Measurements from ENCODE around the gene PFKL. TPM values are rescaled to one million over a fixed set of nuclear protein-coding genes. Genes with fewer than 3 reads are reported as not detected.
A peak's percentile ranks its signal among the peaks of the same experiment; 100 is the strongest.

PFKL gene
- total and polyA plus RNA-seq, 2 donors (not counting 1 experiment from before 2014, with no cell fraction given), result 54.8 to 125 TPM

DNA sequence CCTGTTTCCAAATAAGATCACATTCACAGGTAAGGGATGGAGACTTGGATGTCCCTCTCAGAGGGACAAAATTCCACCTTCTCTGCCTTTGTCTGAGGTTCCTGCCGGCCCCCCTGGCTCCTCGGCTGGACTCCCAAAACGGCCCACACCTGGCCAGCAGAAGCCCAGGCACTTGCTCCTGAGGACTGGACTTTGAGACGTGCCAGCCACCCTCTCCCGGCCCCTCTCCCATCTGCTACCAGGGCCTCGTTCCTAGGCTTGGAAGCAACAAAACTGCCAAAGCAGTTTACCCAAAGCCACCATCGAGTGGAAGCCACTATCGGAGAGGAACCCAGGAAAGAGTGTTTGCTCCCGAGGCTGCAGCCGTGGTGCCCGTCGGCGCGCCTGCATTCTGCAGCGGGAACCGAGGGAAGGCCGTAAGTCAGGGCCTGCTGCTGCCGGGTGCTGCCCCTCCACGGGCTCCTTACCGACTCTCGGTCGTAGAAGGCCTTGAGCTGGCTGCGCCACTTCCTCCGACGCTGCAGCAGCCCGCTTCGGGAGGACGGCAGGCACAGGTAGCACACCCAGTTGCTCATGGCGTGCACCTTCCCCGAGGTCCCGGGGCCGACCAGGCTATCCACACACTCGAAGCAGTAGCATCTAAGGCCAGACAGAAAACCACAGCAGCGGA lies 41.7 kb upstream of the PFKL start:
- Histone ChIP-seq H4K20me1 (ENCODE audit: control insufficient read depth, extremely low read depth, insufficient read depth, low read length) (no peaks in the 10 kb centered on the region), H3K9ac (ENCODE audit: insufficient read depth, low read length) (no peak overlapping the region), H3K4me2 (ENCODE audit: extremely low read depth, insufficient read depth, low read length) (no peak overlapping the region), H3K36me3 (ENCODE audit: control insufficient read depth, insufficient read depth, low read length) (no peaks in the 10 kb centered on the region), H2AFZ (ENCODE audit: low read length) (no peak overlapping the region), H3K79me2 (ENCODE audit: control insufficient read depth, insufficient read depth, low read length) (no peaks in the 10 kb centered on the region), H3K4me3 (replicated peaks in 1 of 4; ENCODE audit: control extremely low read depth in 1 of 4, insufficient read depth in 1 of 4, low read depth in 3 of 4, low read length in 4 of 4) (no peak overlapping the region), H3K27me3 (ENCODE audit: control insufficient read depth, insufficient read depth, low read length) (peaks cover 4% of the 10 kb centered on the region), H3K9me3 (ENCODE audit: control insufficient read depth, insufficient read depth, low read depth, low read length) (no peaks in the 10 kb centered on the region), H3K4me1 (ENCODE audit: control insufficient read depth, extremely low read depth, insufficient read depth, low read length) (no peaks in the 10 kb centered on the region), H3K27ac (ENCODE audit: insufficient read depth, low read length) (no peak overlapping the region)
- TF ChIP-seq, protein P1, sequence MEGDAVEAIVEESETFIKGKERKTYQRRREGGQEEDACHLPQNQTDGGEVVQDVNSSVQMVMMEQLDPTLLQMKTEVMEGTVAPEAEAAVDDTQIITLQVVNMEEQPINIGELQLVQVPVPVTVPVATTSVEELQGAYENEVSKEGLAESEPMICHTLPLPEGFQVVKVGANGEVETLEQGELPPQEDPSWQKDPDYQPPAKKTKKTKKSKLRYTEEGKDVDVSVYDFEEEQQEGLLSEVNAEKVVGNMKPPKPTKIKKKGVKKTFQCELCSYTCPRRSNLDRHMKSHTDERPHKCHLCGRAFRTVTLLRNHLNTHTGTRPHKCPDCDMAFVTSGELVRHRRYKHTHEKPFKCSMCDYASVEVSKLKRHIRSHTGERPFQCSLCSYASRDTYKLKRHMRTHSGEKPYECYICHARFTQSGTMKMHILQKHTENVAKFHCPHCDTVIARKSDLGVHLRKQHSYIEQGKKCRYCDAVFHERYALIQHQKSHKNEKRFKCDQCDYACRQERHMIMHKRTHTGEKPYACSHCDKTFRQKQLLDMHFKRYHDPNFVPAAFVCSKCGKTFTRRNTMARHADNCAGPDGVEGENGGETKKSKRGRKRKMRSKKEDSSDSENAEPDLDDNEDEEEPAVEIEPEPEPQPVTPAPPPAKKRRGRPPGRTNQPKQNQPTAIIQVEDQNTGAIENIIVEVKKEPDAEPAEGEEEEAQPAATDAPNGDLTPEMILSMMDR (conservative IDR thresholded peaks at IDR 0.05 in 1 of 2, IDR thresholded peaks at IDR 0.05 in 1 of 2; ENCODE audit: low read depth in 1 of 2, low read length in 2 of 2), result no peak
- TF ChIP-seq EZH2 (IDR thresholded peaks at IDR 0.05; ENCODE audit: low read length, missing control alignments), result no peak
- DNase-seq (ENCODE audit: low read depth in 2 of 2), result no peak

DNA sequence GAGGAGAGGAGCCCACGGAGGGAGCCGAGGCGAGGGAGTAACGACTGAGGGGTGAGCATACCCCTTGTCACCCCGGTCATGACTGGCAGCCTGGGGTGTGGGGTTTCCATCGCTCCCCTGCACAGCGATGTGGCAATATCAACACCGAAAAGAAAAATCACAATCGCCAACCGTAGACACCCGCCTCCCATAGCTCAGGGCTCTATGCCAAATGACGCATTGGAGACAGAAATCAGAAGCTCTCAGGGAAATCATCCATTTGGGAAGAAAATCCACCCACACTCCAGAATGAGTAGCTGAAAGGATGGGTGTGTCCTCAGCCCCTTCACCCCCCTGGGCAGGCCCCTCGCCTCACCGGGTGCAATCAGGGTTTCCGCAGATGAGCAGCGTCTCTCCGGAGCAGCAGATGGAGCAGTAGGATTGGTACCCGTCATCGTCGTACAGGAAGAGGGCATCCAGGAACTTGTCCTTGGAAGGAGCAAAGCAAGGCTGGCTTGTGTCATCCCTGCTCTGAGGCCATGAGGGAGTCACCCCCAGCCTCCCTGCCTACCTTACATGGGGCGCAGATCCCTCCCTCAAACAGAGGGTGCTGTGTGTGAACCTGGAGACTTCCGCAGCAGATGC lies 40.7 kb upstream of the PFKL start:
- no peak overlapping the region for H3K4me3 ChIP-seq (replicated peaks in 1 of 4; ENCODE audit: control extremely low read depth in 1 of 4, insufficient read depth in 1 of 4, low read depth in 3 of 4, low read length in 4 of 4)
- H3K9me3 ChIP-seq (ENCODE audit: control insufficient read depth, insufficient read depth, low read depth, low read length), result no peaks in the 10 kb centered on the region
- no peak overlapping the region for H2AFZ ChIP-seq (ENCODE audit: low read length)
- H3K36me3 ChIP-seq (ENCODE audit: control insufficient read depth, insufficient read depth, low read length), result no peaks in the 10 kb centered on the region
- no peaks in the 10 kb centered on the region for H4K20me1 ChIP-seq (ENCODE audit: control insufficient read depth, extremely low read depth, insufficient read depth, low read length)
- H3K27me3 ChIP-seq (ENCODE audit: control insufficient read depth, insufficient read depth, low read length), result peaks cover 2% of the 10 kb centered on the region
- TF ChIP-seq EZH2 (IDR thresholded peaks at IDR 0.05; ENCODE audit: low read length, missing control alignments), result no peak
- TF ChIP-seq, protein P1 (conservative IDR thresholded peaks at IDR 0.05 in 1 of 2, IDR thresholded peaks at IDR 0.05 in 1 of 2; ENCODE audit: low read depth in 1 of 2, low read length in 2 of 2), result no peak
- H3K79me2 ChIP-seq (ENCODE audit: control insufficient read depth, insufficient read depth, low read length), result no peaks in the 10 kb centered on the region
- peak; percentile 8 to 23 for DNase-seq (ENCODE audit: low read depth in 2 of 2)
- no peak overlapping the region for H3K4me2 ChIP-seq (ENCODE audit: extremely low read depth, insufficient read depth, low read length)
- no peak overlapping the region for H3K9ac ChIP-seq (ENCODE audit: insufficient read depth, low read length)
- H3K27ac ChIP-seq (ENCODE audit: insufficient read depth, low read length), result no peak overlapping the region
- H3K4me1 ChIP-seq (ENCODE audit: control insufficient read depth, extremely low read depth, insufficient read depth, low read length), result no peaks in the 10 kb centered on the region

DNA sequence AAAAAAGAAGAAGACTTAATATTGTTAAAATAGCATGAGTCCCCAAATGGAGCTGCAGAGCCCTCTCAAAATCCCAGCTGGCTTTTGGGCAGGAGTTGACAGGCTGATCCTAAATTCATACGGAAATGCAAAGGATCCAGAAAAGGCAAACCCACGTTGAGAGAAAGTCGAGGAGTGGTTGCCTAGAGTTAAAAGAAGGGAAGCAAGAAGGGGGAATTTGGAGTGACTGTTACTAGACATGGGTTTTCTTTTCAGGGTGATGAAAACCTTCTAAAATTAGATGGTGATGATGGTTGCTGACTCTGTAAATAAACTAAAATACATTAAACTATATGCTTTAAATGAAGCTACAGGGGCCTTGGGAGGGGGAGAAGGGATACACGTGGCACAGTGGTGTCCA lies 39.8 kb upstream of the PFKL start:
- no peak for DNase-seq (ENCODE audit: low read depth in 2 of 2)
- TF ChIP-seq, protein P1 (conservative IDR thresholded peaks at IDR 0.05 in 1 of 2, IDR thresholded peaks at IDR 0.05 in 1 of 2; ENCODE audit: low read depth in 1 of 2, low read length in 2 of 2), result no peak
- TF ChIP-seq EZH2 (IDR thresholded peaks at IDR 0.05; ENCODE audit: low read length, missing control alignments), result no peak

More for the DNA sequence above, 39.8 kb upstream of the PFKL start:
- Histone ChIP-seq H3K4me2 (ENCODE audit: extremely low read depth, insufficient read depth, low read length) (no peak overlapping the region), H2AFZ (ENCODE audit: low read length) (no peak overlapping the region), H3K9me3 (ENCODE audit: control insufficient read depth, insufficient read depth, low read depth, low read length) (no peaks in the 10 kb centered on the region), H3K9ac (ENCODE audit: insufficient read depth, low read length) (no peak overlapping the region), H3K4me1 (ENCODE audit: control insufficient read depth, extremely low read depth, insufficient read depth, low read length) (no peaks in the 10 kb centered on the region), H3K36me3 (ENCODE audit: control insufficient read depth, insufficient read depth, low read length) (no peaks in the 10 kb centered on the region), H3K79me2 (ENCODE audit: control insufficient read depth, insufficient read depth, low read length) (no peaks in the 10 kb centered on the region), H4K20me1 (ENCODE audit: control insufficient read depth, extremely low read depth, insufficient read depth, low read length) (no peaks in the 10 kb centered on the region), H3K27me3 (ENCODE audit: control insufficient read depth, insufficient read depth, low read length) (peaks cover 2% of the 10 kb centered on the region), H3K27ac (ENCODE audit: insufficient read depth, low read length) (no peak overlapping the region), H3K4me3 (replicated peaks in 1 of 4; ENCODE audit: control extremely low read depth in 1 of 4, insufficient read depth in 1 of 4, low read depth in 3 of 4, low read length in 4 of 4) (no peak overlapping the region)
